Stimulated activated CD4-positive, alpha-beta T cell treated with anti-CD3 and anti-CD28 coated beads, Interleukin-2, amount 100 ng/mL, for 48 hours (primary cell): ENCODE measurements around the gene ETFRF1.
A peak's percentile ranks its signal among the peaks of the same experiment; 100 is the strongest.

ENCODE experiments used
- DNase-seq, 2 donors: peaks; one replicate each; pipeline ENCODE4 v3.0.0-alpha.2; 2020

The ETFRF1 gene

GRCh38 chr12:25236190-25236589, 41.2 kb downstream of the ETFRF1 start:
- DNase-seq: no peak

GRCh38 chr12:25236626-25237025, 41.6 kb downstream of the ETFRF1 start:
- no peak for DNase-seq

- DNase-seq: no peak
Observed at GRCh38 chr12:25241167-25242020, 46.4 kb downstream of the ETFRF1 start.

- DNase-seq: no peak
Observed at GRCh38 chr12:25242981-25243679, 48.1 kb downstream of the ETFRF1 start.

- no peak for DNase-seq
Observed at GRCh38 chr12:25243680-25243990, 48.6 kb downstream of the ETFRF1 start.

GRCh38 chr12:25245491-25245890, 50.5 kb downstream of the ETFRF1 start:
- no peak for DNase-seq

GRCh38 chr12:25248137-25248536, 53.1 kb downstream of the ETFRF1 start:
- DNase-seq: no peak

- no peak for DNase-seq
Observed at GRCh38 chr12:25248732-25249131, 53.7 kb downstream of the ETFRF1 start.

- DNase-seq: peak; percentile 18 to 23
Observed at GRCh38 chr12:25249931-25250738, 55.1 kb downstream of the ETFRF1 start.

GRCh38 chr12:25250744-25251730, 56.0 kb downstream of the ETFRF1 start, which contains the start of gene KRAS:
TSS of gene KRAS (minus strand) at chr12:25250929.
- peak; percentile 83 to 84 for DNase-seq

GRCh38 chr12:25251769-25252168, 56.7 kb downstream of the ETFRF1 start:
- DNase-seq: no peak

GRCh38 chr12:25252946-25253345, 57.9 kb downstream of the ETFRF1 start:
- DNase-seq: no peak

GRCh38 chr12:25253371-25254068, 58.5 kb downstream of the ETFRF1 start:
- no peak for DNase-seq

- DNase-seq: no peak
Observed at GRCh38 chr12:25254271-25254880, 59.3 kb downstream of the ETFRF1 start.
